Upper lobe of left lung (tissue), 6 donors: ENCODE data around the gene KREMEN2. TPM values are rescaled to one million over a fixed set of nuclear protein-coding genes. Genes with fewer than 3 reads are reported as not detected.

ENCODE experiments used
- ATAC-seq, 2 donors: fragments of 200-7000 bp; cut with Tn5 transposase; one replicate each; pipeline ENCODE4 v1.9.1; 2022; ENCODE audit warnings: mild to moderate bottlenecking in 2 of 2, moderate library complexity in 2 of 2; ENCODE audit not compliant: low FRiP score in 2 of 2
- DNase-seq, 2 donors: peaks; one replicate each; pipeline ENCODE4 v3.0.0-alpha.2; 2019 to 2020
- H3K27ac ChIP-seq, 4 donors: fragments of 200-600 bp; sonication (generic); one replicate each; pipeline ENCODE4 v1.5.1; 2016 to 2019
- H3K27me3 ChIP-seq, 4 donors: fragments of 200-600 bp; sonication (generic); one replicate each; pipeline ENCODE4 v1.5.1; 2017 to 2019
- H3K36me3 ChIP-seq, 4 donors: fragments of 200-600 bp; sonication (generic); one replicate each; pipeline ENCODE4 v1.5.1; 2016 to 2019
- H3K4me1 ChIP-seq, 4 donors: fragments of 200-600 bp; sonication (generic); one replicate each; pipeline ENCODE4 v1.5.1; 2018 to 2019
- H3K4me3 ChIP-seq, 4 donors: fragments of 200-600 bp; sonication (generic); one replicate each; pipeline ENCODE4 v1.5.1; 2017 to 2019; ENCODE audit warnings: mild to moderate bottlenecking in 2 of 4, moderate library complexity in 1 of 4
- H3K9me3 ChIP-seq, 4 donors: fragments of 200-600 bp; sonication (generic); one replicate each; pipeline ENCODE4 v1.5.1; 2018 to 2019
- EP300 ChIP-seq, 4 donors: sonication (generic); formaldehyde crosslinking; IDR thresholded peaks; one replicate each; pipeline ENCODE4 v1.5.1; 2017; ENCODE audit warnings: antibody characterized with exemption in 4 of 4, control low read depth in 2 of 4
- POLR2A ChIP-seq, 4 donors: fragments of 450-650 bp; IDR thresholded peaks; one replicate each; pipeline ENCODE4 v1.5.1; 2016 to 2017; ENCODE audit warnings: antibody characterized with exemption in 4 of 4, mild to moderate bottlenecking in 2 of 4
- POLR2AphosphoS5 ChIP-seq, 2 donors: sonication (generic); formaldehyde crosslinking; IDR thresholded peaks; one replicate each; pipeline ENCODE4 v1.5.1; 2017; ENCODE audit warnings: antibody characterized with exemption in 2 of 2
- WGBS, 2 donors: methylation state at CpG; one replicate each; pipeline ENCODE4 v1.1.5; 2017 to 2018; 5-methylcytosine and 5-hydroxymethylcytosine counted together
- total RNA-seq, 6 donors: library from RNA; depleted of rRNA in 4 of 6; stranded (reverse); fragments of >200 nt in 4 of 6; gene quantifications; one replicate each; pipeline versions ENCODE4 v1.1.0 to v1.2.1, GENCODE V29; 2016 to 2021
- TF ChIP-seq, protein P1 (sequence below), 6 experiments: fragments of 450-650 bp in 4 of 6; fragments of 200-600 bp in 2 of 6; sonication (generic) in 2 of 6; IDR thresholded peaks; one replicate each; pipeline ENCODE4 v1.5.1; 2016 to 2019; ENCODE audit warnings: antibody characterized with exemption in 6 of 6
- donor health status: DM: no; HTN: no; CAD: no; lungs with moderate emphysema.
- donor health status: DM: no; HTN: yes; CAD: no; lungs with severe emphysema.

KREMEN2 gene
- total RNA-seq, 6 donors from 2014 or later = not detected

DNA sequence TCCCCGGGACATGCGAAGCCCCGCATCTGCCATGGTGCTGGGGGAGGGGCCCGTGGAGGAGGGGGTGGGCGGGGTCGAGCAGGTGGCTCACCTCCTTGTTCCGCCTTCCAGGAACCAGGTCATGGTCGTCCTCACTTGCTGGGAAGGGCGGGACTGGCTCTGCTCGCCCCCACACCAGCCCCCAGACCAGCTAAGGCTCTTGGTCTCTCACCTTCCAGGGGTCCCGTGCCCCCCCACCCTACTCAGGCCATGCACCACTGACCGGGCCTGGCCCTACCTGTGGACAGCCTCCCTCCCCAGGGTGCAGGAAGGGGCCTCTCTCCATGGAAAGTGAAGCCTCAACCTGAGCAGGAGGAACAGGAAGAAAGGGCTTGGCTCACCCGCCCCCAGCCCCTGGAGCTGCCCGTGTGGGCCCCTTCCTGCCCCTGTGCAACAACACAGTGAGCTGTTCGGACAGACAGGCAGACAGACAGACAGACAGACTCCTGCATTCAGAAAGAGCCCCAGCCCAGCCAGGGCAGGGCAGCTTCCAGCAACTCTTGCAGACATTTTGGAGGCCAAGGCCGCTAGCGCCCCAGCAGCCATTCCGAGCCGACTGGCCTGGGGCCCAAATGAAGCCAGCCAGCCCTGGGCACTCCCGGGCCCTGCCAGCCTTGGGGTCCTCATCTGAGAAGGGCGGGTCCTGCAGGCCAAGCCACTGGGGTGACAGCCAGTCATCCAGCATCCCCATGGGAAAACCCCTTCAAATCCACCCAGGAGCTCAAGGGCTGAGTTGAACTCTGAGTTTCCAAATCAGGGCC is 8.1 kb upstream of the KREMEN2 start:
- Histone ChIP-seq H3K36me3 (no peaks in the 10 kb centered on the region), H3K27me3 (peaks cover 0 to 25% (median 6%) of the 10 kb centered on the region in 4 donors), H3K9me3 (no peaks in the 10 kb centered on the region), H3K4me3 (no peak overlapping the region), H3K27ac (no peak overlapping the region), H3K4me1 (peaks cover 0 to 6% (median 0%) of the 10 kb centered on the region in 4 donors)
- DNase-seq = no peak
- ATAC-seq = no peak
- TF ChIP-seq, protein P1, sequence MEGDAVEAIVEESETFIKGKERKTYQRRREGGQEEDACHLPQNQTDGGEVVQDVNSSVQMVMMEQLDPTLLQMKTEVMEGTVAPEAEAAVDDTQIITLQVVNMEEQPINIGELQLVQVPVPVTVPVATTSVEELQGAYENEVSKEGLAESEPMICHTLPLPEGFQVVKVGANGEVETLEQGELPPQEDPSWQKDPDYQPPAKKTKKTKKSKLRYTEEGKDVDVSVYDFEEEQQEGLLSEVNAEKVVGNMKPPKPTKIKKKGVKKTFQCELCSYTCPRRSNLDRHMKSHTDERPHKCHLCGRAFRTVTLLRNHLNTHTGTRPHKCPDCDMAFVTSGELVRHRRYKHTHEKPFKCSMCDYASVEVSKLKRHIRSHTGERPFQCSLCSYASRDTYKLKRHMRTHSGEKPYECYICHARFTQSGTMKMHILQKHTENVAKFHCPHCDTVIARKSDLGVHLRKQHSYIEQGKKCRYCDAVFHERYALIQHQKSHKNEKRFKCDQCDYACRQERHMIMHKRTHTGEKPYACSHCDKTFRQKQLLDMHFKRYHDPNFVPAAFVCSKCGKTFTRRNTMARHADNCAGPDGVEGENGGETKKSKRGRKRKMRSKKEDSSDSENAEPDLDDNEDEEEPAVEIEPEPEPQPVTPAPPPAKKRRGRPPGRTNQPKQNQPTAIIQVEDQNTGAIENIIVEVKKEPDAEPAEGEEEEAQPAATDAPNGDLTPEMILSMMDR (IDR thresholded peaks at IDR 0.05) = no peak
- TF ChIP-seq POLR2A (IDR thresholded peaks at IDR 0.05) (no peak), EP300 (IDR thresholded peaks at IDR 0.05) (no peak), POLR2AphosphoS5 (IDR thresholded peaks at IDR 0.05) (no peak)
- WGBS, 2 donors = 25 to 29% methylated on average over 4 to 18 of the region's 21 CpGs

DNA sequence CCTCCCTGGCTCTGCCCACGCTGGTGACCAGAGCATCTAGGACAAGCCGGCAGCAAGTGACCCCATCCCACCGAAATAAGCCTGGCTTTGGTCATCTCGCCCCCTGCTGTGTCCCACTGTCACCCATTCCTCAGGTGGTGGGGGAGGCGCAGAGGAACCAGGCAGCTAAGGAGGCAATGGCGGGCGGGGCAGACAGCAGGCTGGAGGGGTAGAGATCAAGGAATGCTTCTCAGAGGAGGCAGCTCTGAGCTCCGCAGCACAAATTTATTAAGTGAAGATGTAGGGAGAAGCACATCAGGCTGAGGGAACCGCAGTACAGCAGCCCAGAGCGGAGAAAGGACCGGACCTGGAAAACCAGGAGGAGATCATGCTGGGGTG is 7.5 kb upstream of the KREMEN2 start:
- TF ChIP-seq EP300 (IDR thresholded peaks at IDR 0.05) = no peak
- whole genome bisulfite sequencing, 2 donors = 84 to 89% methylated on average over 9 to 11 of the region's 11 CpGs
- Histone ChIP-seq H3K4me3 (no peak overlapping the region), H3K4me1 (peaks cover 0 to 8% (median 1%) of the 10 kb centered on the region in 4 donors), H3K36me3 (no peaks in the 10 kb centered on the region), H3K9me3 (no peaks in the 10 kb centered on the region), H3K27ac (no peak overlapping the region), H3K27me3 (peaks cover 0 to 25% (median 6%) of the 10 kb centered on the region in 4 donors)
- DNase-seq = no peak
- ATAC-seq = no peak

DNA sequence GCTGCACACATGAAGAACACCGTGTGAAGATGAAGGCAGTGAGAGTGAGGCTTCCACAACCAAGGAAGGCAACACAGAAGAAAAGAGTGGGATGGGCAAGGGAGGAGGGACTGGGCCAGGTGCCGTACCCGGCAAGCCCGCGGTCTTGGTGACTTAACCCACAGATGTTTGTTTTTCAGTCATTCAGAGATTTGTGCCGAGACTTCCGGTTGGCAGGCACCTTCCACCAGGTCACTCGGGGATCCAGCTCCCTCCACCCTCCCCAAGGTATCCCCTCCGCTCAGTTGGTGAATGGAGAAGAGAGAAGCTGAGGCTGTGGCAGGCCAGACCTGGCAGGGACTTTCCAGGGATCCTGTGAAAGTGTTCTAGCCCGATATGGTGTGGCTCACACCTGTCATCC is 4.9 kb upstream of the KREMEN2 start:
- H3K27me3 ChIP-seq = peaks cover 0 to 48% (median 24%) of the 10 kb centered on the region in 4 donors
- TF ChIP-seq POLR2AphosphoS5 (IDR thresholded peaks at IDR 0.05) = no peak
- TF ChIP-seq EP300 (IDR thresholded peaks at IDR 0.05) = no peak
- no peak for TF ChIP-seq POLR2A (IDR thresholded peaks at IDR 0.05)
- TF ChIP-seq, protein P1 (IDR thresholded peaks at IDR 0.05) = no peak
- no peaks in the 10 kb centered on the region for H3K9me3 ChIP-seq
- DNase-seq = no peak
- ATAC-seq = no peak
- H3K36me3 ChIP-seq = no peaks in the 10 kb centered on the region
- no peak overlapping the region for H3K4me3 ChIP-seq
- peaks cover 14 to 33% (median 18%) of the 10 kb centered on the region in 4 donors for H3K4me1 ChIP-seq
- 49 to 56% methylated on average over 8 to 10 of the region's 10 CpGs for WGBS, 2 donors
- no peak overlapping the region for H3K27ac ChIP-seq

DNA sequence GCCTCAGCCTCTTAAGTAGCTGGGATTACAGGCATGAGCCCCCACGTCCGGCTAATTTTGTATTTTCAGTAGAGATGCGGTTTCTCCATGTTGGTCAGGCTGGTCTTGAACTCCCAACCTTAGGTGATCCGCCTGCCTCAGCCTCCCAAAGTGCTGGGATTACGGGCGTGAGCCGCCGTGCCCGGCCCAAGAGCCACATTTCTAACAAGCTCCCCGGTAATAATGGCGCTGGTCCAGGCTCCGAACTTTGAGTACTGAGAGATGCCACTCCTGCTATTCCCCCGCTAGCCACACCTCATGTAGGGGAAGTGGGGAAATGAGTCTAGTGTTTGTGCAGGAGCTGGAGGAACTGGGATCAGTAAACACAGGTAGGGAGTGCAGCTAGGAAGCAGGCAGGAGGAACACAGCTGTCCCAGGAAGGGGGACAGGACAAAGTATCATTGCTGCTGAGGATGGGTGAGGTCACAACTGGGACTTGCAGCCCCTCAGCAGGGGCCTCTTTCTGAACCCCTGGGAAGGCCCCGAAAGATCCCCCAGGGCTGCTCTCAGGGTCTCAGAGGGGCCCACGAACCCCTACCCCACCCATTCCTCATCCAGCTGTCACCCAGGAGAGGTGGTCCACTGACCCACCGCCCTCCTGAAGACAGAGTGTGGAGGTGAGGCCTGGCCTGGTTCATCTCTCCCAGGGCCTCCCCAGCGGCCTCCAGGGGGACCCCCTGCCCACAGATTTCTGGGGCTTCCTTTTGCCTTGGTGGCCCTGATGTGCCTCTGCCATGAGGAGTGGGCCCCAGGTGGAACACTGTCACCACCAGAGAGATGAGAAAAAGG is 3.7 kb upstream of the KREMEN2 start:
- Histone ChIP-seq H3K27me3 (peaks cover 0 to 50% (median 33%) of the 10 kb centered on the region in 4 donors), H3K36me3 (no peaks in the 10 kb centered on the region), H3K27ac (no peak overlapping the region), H3K9me3 (no peaks in the 10 kb centered on the region), H3K4me3 (no peak overlapping the region), H3K4me1 (peaks cover 25 to 38% (median 30%) of the 10 kb centered on the region in 4 donors)
- WGBS, 2 donors = 68 to 80% methylated on average over 14 to 17 of the region's 17 CpGs
- no peak for ATAC-seq
- peak in 1 of 2 donors; percentile 54 for DNase-seq
- TF ChIP-seq POLR2AphosphoS5 (IDR thresholded peaks at IDR 0.05) (no peak), POLR2A (IDR thresholded peaks at IDR 0.05) (no peak)

DNA sequence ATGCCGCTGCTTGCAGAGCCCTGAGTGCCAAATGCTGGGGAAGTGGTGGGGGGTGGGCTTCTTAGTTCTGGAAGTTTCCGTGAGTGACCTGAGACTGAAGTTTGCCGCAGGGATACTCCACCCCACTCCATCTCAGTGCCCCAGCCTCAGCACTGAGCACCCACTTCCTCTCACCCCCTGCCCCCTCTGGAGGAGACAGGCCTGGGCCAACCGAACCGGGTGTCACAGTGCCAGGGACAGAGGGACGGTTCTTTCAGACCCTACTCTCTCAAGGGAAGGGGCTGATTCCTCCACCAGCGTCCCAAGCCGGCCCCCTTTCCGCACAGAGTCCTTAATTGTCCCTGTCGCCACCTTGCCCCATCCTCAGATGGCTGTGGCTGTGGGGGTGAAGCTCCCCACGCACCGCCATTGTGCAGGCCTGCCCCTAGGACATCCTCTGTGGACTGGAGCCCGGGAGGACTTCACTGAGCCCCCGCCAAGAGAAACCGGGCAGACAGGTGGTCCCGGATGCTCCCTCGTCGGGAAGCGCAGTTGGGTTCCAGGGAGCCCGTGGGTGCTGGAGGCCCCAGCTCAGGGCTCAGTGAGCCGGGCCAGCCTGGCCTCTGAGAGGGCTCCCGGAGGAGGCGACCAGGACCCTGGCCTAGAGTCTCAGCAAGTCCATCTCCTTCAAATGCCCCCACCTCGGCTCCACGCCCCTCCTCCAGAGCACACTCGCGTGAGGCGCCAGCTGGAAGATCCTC is 1.6 kb upstream of the KREMEN2 start:
- H3K4me3 ChIP-seq = no peak overlapping the region
- no peak overlapping the region for H3K27ac ChIP-seq
- DNase-seq = peak in 1 of 2 donors; percentile 50
- no peaks in the 10 kb centered on the region for H3K9me3 ChIP-seq
- peak in 1 of 2 donors; percentile 1 for ATAC-seq
- peaks cover 0 to 60% (median 44%) of the 10 kb centered on the region in 4 donors for H3K27me3 ChIP-seq
- peaks cover 36 to 51% (median 42%) of the 10 kb centered on the region in 4 donors for H3K4me1 ChIP-seq
- no peaks in the 10 kb centered on the region for H3K36me3 ChIP-seq
- 25 to 36% methylated on average over 8 to 23 of the region's 28 CpGs for WGBS, 2 donors
- TF ChIP-seq POLR2AphosphoS5 (IDR thresholded peaks at IDR 0.05) = no peak
- TF ChIP-seq, protein P1 (IDR thresholded peaks at IDR 0.05) = no peak
- no peak for TF ChIP-seq POLR2A (IDR thresholded peaks at IDR 0.05)
- TF ChIP-seq EP300 (IDR thresholded peaks at IDR 0.05) = no peak
